Stimulated activated CD4-positive, alpha-beta T cell treated with anti-CD3 and anti-CD28 coated beads, Interleukin-1b, Interleukin-23, amount 100 ng/mL, for 4 hours (primary cell): Measurements from ENCODE around the gene TBC1D22A.
"Not testable (repeated sequence)": the region's sequence is repeated elsewhere in the genome, so short reads cannot be mapped to it uniquely, and the experiment has no call there.

Source experiments
- DNase-seq, 2 donors: peaks; one replicate each; pipeline ENCODE4 v3.0.0-alpha.2; 2020; ENCODE audit warnings: low read depth in 2 of 2

Gene TBC1D22A

DNA sequence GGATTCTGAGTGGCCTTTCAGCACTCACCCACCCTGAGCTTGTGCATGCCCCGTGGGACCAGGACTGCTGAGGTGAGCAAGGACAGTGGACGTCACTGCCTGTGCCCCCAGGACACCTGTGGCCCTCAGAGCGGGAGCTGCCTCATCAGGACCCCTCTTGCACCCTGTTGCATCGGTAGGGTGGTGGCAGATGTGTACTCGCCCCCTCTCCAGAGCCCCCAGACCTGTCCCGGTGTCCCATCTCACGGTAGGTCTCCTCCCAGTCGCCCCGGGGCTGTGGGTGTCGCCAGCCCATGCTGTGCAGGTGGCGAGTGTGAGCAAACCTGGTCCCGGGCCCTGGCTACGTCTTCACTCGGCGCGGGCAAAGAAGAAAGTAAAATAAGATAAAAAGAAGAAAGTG is 374.2 kb downstream of the TBC1D22A start:
- no peak for DNase-seq

DNA sequence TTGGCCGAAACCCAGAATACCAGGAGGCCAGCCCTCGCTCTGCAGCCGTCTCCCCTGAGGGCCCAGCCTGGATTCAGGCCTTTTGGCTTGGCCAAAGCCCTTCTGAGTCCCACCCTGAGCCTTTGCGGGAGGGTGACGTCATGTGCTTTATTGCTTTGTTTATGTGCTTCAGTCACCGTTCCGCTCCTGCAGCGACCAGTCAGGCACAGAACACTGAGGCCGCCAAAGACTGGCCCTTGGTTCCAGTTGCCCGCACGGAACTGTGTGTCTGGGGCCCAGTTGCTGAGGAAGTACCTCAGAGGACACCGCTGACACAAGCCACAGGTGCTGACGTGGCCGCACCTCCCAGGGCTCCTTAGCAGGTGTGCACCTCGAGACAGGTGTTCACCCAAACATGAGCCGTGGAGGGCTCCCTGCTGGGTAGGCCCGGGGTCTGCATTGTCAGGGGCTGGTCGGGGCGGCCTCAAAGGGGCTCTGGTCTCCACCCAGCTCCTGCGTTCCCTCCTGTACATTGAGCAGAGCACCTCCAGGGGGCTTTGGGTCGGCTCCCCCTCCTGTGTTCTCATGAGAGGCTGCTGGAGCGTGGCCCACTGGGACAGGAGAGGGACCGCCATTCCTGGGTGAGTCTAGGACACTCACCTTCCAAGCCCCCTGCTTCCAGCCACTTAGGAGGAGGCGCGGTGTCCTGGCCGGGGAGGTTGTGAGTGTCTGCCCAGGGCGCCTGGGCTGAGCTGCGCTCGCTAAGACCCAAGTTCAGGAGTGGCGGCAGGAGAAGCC is 376.8 kb downstream of the TBC1D22A start:
- no peak for DNase-seq

DNA sequence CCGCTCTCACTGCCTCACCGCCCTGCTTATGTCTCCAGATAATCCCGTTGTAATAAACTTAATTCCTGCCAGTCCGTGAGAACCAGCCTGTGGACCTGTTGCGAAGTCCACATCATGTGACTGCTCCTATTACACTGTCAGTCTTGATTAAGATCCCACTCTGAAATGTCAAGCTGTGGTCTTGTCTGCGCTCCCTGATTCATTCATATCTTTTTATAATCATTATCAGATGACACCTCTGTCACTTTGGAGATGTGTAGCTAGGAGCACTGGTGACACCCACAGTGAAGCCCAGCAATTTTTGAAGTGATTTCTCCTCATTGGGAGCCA is 377.3 kb downstream of the TBC1D22A start:
- no peak for DNase-seq

DNA sequence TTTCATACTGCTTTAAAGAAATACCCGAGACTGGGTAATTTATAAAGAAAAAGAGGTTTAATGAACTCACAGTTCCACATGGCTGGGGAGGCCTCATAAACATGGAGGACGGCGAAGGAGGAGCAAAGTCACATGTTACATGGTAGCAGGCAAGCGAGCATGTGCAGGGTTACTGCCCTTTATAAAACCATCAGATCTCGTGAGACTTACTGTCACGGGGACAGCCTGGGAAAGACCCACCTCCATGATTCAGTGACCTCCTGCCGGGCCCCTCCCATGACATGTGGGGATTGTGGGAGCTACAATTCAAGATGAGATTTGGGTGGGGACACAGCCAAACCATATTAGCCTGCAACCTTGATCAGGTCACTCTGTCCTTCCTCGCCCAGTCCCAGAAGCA is 378.5 kb downstream of the TBC1D22A start:
- DNase-seq = not testable (repeated sequence)

DNA sequence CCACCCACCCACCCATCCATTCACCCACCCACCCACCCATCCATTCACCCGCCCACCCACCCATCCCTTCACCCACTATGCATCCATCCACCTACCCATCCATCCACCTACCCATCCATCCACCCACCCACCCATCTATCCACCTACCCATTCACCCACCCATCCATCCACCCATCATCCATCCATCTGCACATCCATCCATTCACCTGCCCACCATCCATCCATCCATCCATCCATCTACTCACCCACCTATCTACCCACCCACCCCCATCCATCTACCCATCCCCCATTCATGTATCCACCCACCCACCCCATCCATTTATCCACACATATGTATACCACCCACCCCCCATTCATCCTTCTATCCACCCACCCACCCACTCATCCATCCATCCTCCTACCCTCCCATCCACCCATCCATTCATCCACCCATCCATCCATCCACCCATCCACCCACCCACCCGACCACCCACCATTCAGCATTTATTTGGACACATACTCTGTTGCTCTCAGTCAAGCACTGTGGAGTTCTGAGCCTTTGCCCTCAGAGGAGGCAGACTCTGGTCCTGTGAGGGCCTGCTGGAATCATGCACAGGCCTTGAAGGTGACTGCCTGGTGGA is 380.1 kb downstream of the TBC1D22A start:
- DNase-seq = no peak

DNA sequence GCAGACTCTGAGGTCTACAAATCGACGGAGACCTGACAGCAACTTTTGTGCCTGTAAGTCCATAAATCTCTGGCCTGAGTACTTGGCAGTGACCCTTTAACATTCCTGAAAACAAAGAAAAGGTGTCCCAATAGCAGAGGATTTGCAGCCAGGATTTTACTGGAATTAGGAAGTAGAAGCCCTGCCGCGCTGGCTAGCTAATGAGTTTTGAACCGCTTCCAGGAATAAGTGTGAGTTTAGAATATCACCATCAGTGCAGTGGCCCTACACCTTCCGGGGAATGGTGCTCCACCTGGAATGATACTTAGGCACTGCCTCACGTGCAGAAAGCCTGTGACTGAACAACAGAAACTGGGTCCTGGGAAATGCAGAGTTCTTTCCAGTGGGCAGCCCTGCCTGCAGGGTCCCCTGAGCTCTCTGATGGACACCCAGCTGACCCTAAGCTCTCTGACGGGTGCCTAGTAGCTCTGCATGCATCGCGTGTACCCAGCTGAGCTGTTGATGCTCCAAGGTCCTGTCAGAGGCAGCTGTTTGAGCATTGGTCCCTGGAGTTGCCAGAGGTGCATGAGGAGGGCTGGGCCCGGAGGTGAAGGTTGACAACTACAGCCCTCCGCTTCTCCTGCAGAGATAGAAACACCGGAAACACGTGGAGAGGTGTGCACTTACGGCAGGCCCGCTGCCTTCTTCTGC is 380.9 kb downstream of the TBC1D22A start:
- DNase-seq = no peak

DNA sequence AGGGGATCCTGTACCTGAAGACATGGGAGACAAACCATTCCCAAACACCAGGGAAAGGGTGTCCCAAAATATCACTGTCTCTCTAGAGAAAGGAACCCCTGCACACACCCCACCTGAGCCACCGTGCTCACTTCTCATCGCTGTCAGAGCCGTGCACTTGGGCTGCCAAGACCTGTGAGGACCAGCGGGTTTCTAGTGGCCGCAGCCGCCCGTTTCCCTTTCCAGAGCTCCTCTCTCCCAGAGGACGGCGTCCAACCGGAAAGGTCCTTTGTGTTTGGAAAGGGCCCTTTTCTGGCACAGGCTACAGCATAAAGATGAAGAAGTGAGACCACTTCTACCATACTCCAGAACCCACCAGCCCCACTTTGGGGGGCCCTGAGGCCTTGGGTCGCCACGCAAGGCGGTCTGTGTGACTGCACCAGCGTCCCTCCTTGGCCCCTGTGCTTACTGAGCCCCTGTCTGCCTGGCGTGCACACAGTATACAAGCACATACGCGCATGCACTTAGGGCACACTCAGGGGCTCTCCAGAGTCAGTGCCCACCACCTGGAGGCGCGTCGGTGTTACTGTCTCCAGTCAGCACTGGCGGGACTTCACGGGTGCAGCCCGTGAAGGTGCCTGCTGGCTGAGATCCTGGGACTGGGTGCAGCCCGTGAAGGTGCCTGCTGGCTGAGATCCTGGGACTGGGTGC is 381.8 kb downstream of the TBC1D22A start:
- DNase-seq = no peak

DNA sequence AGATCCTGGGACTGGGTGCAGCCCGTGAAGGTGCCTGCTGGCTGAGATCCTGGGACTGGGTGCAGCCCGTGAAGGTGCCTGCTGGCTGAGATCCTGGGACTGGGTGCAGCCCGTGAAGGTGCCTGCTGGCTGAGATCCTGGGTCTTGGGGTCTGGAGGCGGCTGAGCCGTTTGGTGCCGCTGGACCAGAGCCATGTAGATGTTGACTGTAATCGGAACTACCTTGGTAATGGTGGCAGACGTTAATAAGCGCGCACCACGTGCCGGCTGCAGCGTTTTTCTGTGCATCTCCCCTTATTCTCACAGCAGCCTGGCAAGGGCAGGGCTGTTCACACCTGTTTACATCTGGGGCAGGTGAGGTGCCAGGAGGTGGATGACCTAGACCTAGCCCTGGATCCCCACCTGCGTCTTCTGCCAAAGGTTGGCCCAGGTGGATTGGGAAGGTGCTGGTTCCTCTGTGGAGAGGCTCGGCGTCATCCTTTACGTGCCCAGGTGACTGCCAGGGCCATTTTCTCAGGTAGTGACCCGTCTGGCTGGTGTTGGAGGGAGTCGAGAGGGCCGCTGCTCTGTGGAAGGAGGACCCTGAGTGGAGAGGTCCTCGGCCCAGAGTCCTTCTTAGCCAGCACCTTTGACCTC is 382.5 kb downstream of the TBC1D22A start:
- DNase-seq = no peak

DNA sequence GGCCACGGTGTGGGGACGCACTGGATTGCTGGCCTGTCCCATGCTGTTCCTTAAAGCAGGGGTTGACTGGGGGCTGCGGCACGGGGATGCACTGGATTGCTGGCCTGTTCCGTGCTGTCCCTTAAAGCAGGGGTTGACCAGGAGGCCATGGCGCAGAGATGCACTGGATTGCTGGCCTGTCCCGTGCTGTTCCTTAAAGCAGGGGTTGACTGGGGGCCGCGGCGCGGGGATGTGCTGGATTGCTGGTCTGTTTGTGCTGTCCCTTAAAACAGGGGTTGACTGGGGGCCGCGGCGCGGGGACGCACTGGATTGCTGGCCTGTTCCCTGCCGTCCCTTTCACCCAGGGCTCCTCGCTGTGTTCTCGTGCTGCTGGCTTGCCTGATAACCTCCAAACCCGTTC is 383.4 kb downstream of the TBC1D22A start:
- DNase-seq = no peak

DNA sequence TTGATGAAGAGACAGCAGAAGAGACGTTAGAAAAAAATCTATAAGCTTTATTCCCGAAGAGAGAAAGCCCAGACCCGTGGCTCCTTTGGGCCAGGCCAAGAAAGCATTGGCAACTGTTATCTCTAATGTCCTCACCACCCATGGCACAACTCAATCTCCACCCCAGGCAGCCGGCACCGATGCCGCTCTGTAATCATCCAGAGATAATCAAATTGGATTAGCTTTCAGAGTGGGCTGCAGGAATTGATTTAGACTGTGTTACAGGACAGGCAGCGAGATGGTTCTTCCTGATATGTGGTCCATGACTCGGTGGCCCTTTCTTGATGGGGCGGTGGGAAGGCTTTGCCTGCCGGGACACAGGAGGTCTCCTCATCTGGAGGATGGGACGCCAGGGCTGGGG is 383.9 kb downstream of the TBC1D22A start:
- no peak for DNase-seq

DNA sequence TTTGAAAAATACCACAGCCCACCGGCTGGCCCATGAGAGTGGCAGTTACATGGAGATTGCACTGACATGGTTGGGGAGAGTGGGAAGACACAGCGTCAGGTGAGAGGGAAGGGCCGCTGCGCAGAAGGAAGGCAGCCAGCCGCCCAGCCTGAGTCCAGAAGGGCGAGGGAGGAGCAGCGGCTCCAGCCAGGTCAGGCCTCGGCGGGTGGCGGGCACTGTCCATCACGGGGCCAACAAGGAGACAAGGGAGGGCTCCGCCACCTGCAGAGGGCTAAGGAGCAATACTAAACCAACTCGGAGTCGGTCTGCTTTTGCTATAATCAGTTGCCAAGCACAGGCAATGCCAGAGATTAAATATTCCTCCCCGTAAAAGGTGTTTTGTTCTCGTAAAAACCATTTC is 384.5 kb downstream of the TBC1D22A start:
- no peak for DNase-seq

DNA sequence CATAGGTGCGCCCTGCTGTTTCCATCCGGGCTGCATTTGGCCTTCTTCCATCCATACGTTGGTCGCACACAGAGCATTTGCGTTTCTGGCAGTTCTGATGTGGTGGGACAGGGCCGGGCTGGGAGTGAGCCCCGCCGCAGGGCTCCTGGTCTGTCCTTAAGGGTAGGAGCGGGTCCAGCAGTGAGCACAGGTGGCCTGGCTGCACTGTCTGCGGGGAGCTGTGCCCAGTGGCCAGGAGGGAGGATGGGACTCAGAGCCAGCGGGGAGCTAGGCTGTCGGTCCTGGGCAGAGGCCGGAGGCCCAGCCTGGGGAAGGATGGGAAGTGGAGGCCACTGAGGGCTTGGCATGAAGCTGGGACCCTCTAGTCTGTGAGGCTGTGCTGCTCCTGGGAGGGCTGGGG is 385.1 kb downstream of the TBC1D22A start:
- DNase-seq = no peak

DNA sequence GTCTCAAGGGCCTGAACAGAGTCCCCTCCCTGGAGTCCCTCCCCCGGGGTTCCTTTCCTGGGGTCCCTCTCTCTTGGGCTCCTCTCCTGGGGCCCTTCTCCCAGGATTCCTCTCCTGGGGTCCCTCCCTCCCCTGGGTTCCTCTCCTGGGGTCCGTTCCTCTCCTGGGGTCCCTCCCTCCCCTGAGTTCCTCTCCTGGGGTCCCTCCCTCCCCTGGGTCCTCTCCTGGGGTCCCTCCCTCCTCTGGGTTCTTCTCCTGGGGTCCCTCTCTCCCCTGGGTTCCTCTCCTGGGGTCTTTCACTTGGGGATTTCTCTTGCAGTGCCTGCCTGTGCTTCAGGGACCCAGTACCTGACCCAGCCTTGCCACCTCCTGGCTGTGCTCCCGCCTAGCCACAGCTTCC is 386.1 kb downstream of the TBC1D22A start:
- DNase-seq = no peak

DNA sequence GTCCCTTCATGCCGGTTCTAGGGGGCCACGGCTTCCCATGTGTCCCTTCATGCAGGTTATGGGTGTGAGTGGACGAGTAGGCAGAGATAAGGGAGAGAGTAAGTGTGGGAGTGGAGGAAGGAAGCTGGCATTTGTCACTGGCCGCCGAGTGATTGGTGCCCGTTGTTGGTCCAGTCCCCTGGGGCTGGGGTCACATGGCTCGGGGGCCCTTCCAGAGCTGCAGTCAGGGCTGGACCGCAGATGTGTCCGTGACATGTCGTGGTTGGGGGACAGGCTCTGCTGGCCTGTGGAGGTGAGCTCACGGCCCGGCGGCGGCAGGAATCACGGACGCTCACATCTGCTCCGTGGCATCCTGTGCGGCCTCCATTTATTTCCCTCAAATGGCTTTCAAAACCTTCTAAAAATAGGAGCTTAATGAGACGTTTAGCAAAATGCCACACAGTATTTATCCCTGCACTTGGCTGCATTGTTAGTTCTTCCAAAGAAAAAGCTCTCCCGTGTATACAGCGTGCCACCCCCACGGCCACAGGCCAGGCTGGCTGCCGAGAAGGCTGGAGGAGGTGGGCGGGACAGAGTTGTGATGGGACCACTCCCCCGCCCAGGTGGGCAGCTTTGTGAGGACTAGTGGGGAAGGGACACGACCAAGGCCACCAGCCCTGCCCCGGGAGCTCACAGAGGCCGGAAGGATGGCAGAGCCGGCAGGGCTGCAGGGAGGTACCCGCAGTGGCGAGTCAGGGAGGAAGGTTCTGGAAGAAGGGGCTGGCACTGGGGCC is 386.7 kb downstream of the TBC1D22A start:
- DNase-seq = no peak

DNA sequence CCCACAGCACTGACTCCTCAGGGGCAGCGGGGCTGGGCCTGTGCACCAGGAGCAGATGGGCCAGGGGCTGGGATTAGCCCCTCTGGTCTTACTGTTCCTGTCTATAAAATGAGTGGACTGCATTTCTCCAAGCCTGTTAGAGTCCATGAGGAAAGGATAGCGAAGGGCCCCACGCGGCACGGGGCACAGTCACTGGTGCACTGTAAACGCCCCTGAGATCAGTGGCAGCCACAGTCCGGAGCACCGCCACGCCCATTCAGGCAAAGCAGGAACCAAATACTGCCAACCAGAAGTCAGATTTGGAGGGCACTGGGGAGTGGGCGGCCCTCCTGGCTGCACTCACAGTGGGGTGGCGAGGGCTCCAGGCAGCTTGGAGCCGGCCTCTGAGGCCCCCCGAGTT is 387.5 kb downstream of the TBC1D22A start:
- DNase-seq = no peak

DNA sequence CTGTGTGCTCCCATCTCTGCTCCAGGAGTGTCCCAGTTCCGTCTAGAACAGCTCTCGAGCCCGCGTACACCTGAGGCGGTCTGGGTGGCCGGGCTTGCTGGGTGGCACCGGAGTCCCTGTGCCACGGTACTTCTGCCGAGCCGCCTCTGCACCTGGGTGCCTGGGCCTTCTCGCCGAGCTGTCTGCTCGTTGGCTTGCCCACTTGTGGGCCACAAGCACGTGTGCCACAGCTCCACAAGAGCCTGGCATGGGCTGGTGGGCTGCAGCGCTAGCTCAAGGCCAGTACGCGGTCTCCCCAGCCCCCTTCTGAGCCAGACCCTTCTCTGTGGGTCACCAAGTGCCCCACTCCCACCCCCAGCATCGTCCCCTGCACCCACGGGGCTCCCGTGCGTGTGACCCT is 388.0 kb downstream of the TBC1D22A start:
- DNase-seq = no peak

DNA sequence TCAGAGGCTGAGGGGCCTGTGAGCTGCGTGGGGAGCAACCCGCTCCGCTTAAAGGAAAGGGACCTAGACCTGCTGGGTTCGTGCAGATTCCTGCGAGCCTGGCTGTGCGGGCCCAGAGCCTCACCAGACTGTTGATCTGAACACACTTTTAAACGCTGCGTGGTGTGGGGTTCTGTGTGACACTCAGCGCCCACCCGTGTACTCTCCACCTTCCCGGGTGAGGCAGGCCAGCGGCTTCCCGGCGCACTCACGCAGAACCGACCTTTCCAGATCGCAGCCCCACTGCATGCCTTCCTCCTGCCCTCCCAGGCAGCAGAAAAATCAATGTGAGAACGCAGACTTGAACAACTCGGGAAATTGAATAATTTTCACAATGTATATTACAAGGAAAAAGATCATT is 388.6 kb downstream of the TBC1D22A start:
- no peak for DNase-seq

DNA sequence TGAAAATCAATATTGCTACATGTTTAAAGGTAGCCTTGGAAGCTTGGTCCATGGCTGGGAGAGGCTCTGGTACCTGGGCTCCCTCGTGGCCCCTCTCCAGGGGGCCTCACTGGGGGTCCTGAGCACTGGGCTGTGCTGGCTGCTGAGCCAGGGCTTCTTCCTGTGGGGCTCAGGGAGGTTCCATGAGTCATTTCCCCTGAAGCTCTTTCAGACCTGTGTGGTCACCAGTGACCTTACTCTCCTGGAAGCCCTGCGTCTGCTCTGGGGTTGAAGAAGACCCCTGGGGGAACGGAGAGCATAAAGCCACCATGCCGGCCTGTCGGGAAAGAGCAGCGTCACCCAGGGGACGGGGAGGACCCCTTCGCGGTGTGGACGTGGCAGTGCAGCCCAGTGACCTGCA is 389.0 kb downstream of the TBC1D22A start:
- DNase-seq = no peak

DNA sequence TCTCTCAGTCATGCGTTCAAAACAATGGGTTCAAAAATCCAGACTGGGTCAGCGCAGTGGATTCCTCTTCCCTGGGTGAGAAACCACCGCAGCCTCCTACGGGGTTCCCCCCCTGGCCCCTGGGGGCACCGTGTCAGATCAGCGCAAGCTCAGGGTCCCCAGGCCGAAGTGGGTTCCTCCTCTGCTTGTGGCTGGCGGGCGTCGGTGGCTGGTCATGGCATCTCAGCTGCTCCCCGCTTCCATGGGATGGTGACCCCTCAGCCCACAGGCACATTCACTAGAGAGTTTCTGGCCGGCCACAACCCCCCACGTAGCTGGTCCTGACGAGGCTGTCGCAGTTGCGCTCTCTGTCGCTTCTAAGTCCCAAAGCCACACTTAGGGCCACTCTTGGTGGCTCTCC is 389.8 kb downstream of the TBC1D22A start:
- DNase-seq = no peak

DNA sequence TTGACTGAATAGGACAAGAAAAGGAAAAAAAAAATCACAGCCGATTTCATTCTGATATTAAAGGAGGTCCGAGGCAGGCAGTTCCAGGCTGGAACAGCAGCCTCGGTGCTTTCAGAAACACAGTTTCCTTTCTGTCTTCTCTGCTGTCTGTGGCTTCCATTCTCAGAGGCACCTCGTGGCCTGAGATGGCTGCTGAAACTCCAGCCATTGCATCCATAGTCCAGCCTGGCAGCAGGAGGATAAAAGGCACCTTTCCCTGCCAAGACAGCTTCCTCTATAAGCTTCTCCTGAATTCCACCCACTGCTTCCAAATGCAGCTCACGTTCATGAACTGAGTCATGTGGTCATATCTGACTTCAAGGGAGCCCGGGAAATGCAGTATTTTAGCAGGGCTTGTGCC is 390.5 kb downstream of the TBC1D22A start:
- no peak for DNase-seq

DNA sequence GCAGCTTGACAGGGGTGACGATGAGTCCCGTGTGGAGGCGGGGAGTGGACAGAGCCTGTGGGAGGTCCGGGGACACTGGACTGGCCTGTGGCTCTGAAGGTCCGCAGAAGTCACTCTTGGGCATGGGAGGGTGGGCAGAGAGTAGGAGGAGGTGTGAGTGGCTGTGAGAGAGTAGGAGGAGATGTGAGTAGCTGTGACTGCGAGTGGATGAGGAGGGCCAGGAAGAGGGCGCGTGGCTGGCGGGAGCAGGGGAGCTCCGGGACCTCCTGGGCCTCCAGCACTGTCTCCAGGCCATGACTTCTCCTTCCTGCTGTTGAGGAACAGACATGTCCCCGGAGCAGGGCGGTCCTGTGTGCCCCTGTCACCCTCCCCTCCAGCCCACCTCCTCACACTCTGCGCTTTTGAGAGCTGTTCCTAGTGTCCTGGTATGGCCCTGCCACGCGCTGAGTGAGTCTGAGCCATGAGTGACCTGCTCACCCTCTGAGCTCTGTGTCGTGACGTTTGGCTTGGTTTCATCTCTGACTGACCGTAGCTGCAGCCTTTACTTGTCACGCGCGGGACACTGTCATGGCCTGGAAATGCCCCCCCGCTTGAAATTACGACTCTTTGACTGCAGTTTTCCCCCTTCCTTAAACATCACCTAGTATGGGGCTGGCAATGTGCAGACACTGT is 391.5 kb downstream of the TBC1D22A start:
- DNase-seq = no peak
